Measurements from ENCODE around the gene RAPSN. TPM values are rescaled to one million over a fixed set of nuclear protein-coding genes. Genes with fewer than 3 reads are reported as not detected.

RAPSN gene
- total and polyA plus RNA-seq, 2 donors (not counting 1 experiment from before 2014, with no cell fraction given): 0.25 to 1.0 TPM

GRCh38 chr11:47400768-47401279, 48.1 kb downstream of the RAPSN start:
- H3K36me3 ChIP-seq (replicated peaks in 1 of 2; ENCODE audit: control extremely low read depth in 1 of 2, control insufficient read depth in 1 of 2, extremely low read depth in 1 of 2, insufficient read depth in 2 of 2, low read length in 1 of 2): no peaks in the 10 kb centered on the region
- peak overlapping the region; percentile 96 for H3K4me2 ChIP-seq (replicated peaks; ENCODE audit: low read depth, low read length, poor library complexity, severe bottlenecking)
- H3K4me3 ChIP-seq (ENCODE audit: control extremely low read depth in 1 of 5, extremely low read depth in 1 of 5, insufficient read depth in 1 of 5, low read depth in 2 of 5, low read length in 4 of 5): peak overlapping the region; percentile 44 to 85 (median 81)
- H3K4me1 ChIP-seq (ENCODE audit: control insufficient read depth in 2 of 2, insufficient read depth in 2 of 2, low read length in 2 of 2): peaks cover 38 to 46% of the 10 kb centered on the region in 2 donors
- ChIA-PET CTCF (interaction anchor here (1.7 to 19.1 kb wide), 4 partner anchors 11 to 29 kb away, joined by 4 to 345 read pairs (median 12); partner anchors contain the start of gene SPI1), POLR2A (interaction anchor here (0.5 to 3.2 kb wide), 13 partner anchors 7 to 533 kb away, joined by 3 to 50 read pairs (median 6); partner anchors contain the start of genes ACP2, DDB2, SLC39A13 and SPI1)
- peak overlapping the region; percentile 47 for H2AFZ ChIP-seq (ENCODE audit: insufficient read depth, low read depth, low read length, poor library complexity, severe bottlenecking)
- Mint-ChIP-seq H3K4me3 (peak overlapping the region; percentile 89), H3K4me1 (peaks cover 39% of the 10 kb centered on the region), H3K27ac (peak overlapping the region; percentile 96), H3K27me3 (no peaks in the 10 kb centered on the region), H3K9me3 (ENCODE audit: insufficient read depth) (no peaks in the 10 kb centered on the region)
- H3K9me3 ChIP-seq (ENCODE audit: control extremely low read depth in 1 of 3, control insufficient read depth in 2 of 3, insufficient read depth in 1 of 3, low read length in 2 of 3): no peaks in the 10 kb centered on the region
- H3K79me2 ChIP-seq (ENCODE audit: control insufficient read depth, insufficient read depth, low read length): peaks cover 4% of the 10 kb centered on the region
- no peaks in the 10 kb centered on the region for H4K20me1 ChIP-seq (ENCODE audit: control insufficient read depth, insufficient read depth, low read length, poor library complexity, severe bottlenecking)
- no peak for TF ChIP-seq EZH2 (IDR thresholded peaks at IDR 0.05; ENCODE audit: borderline replicate concordance, insufficient read depth, low read depth, low read length, poor library complexity, severe bottlenecking)
- no peak for TF ChIP-seq CTCF (IDR thresholded peaks at IDR 0.05)
- intact Hi-C loops (cut with micrococcal nuclease): loop anchor here (1.0 to 10.0 kb wide), 6 partner anchors 7 to 454 kb away; partner anchors contain the start of genes ACP2, ARFGAP2, CELF1 and SLC39A13
- ATAC-seq (ENCODE audit: low read depth): peak; percentile 57
- H3K27ac ChIP-seq (ENCODE audit: low read length in 2 of 2): peak overlapping the region; percentile 82 to 85
- H3K27me3 ChIP-seq (replicated peaks in 1 of 4; ENCODE audit: control extremely low read depth in 1 of 4, control insufficient read depth in 3 of 4, insufficient read depth in 4 of 4, low read length in 3 of 4): no peaks in the 10 kb centered on the region
- no peak for DNase-seq
- peak overlapping the region; percentile 90 for H3K9ac ChIP-seq (ENCODE audit: low read length)
- WGBS (ENCODE audit: insufficient coverage): 2% methylated on average over 4 of the region's 8 CpGs
